Naive B cell (primary cell): ENCODE results near the gene CBX4. TPM values are rescaled to one million over a fixed set of nuclear protein-coding genes. Genes with fewer than 3 reads are reported as not detected.
A peak's percentile ranks its signal among the peaks of the same experiment; 100 is the strongest.

Experiments
- ATAC-seq, 2 donors: fragments of 150-1000 bp; cut with Tn5 transposase; 2 replicates each; pipeline ENCODE4 v1.10.0; 2021; ENCODE audit warnings: low read depth in 2 of 2, mild to moderate bottlenecking in 2 of 2, moderate library complexity in 2 of 2
- DNase-seq: peaks from one replicate; pipeline ENCODE4 v3.0.0; 2022
- H3K27ac Mint-ChIP-seq, 6 donors: one replicate each; pipeline ENCODE4 v1.8.0; 2020 to 2022; ENCODE audit warnings: mild to moderate bottlenecking in 6 of 6, mixed read lengths in 6 of 6, moderate library complexity in 5 of 6, inconsistent platforms in 2 of 6
- H3K27me3 Mint-ChIP-seq, 3 donors: one replicate each; pipeline ENCODE4 v1.8.0; 2021 to 2022; ENCODE audit warnings: mixed read lengths in 3 of 3, mild to moderate bottlenecking in 1 of 3
- H3K36me3 Mint-ChIP-seq, 2 donors: one replicate each; pipeline ENCODE4 v1.8.0; 2020 to 2022; ENCODE audit warnings: mixed read lengths in 2 of 2, inconsistent platforms in 1 of 2, mild to moderate bottlenecking in 1 of 2
- H3K4me1 Mint-ChIP-seq, 3 donors: one replicate each; pipeline ENCODE4 v1.8.0; 2020 to 2022; ENCODE audit warnings: mixed read lengths in 3 of 3, inconsistent platforms in 1 of 3, mild to moderate bottlenecking in 1 of 3, moderate library complexity in 1 of 3
- H3K4me3 Mint-ChIP-seq, 8 donors: one replicate each; pipeline ENCODE4 v1.8.0; 2020 to 2022; ENCODE audit warnings: mild to moderate bottlenecking in 8 of 8, mixed read lengths in 8 of 8, moderate library complexity in 8 of 8, inconsistent platforms in 2 of 8
- H3K9me3 Mint-ChIP-seq, 7 donors: one replicate each; pipeline ENCODE4 v1.8.0; 2020 to 2022; ENCODE audit warnings: mixed read lengths in 7 of 7, mild to moderate bottlenecking in 5 of 7, inconsistent platforms in 2 of 7, moderate library complexity in 1 of 7
- polyA plus RNA-seq, 6 donors: library from polyadenylated mRNA; unstranded; fragments of 300-500 nt; fragmentation: Illumina TruSeq; gene quantifications; one replicate each; pipeline ENCODE4 v1.2.3, GENCODE V29; 2021; ENCODE audit warnings: low read depth in 6 of 6

CBX4 gene
- polyA plus RNA-seq, 6 donors from 2014 or later, result 3.3 to 17.1 (median 9.6) TPM

GRCh38 chr17:79843474-79843815, 4.2 kb upstream of the CBX4 start:
- H3K9me3 Mint-ChIP-seq, result peaks cover 0 to 2% (median 0%) of the 10 kb centered on the region in 7 donors
- DNase-seq, result peak; percentile 18
- peak overlapping the region; percentile 87 to 97 (median 92) for H3K4me3 Mint-ChIP-seq
- ATAC-seq, result no peak
- H3K27me3 Mint-ChIP-seq, result peaks cover 31 to 55% (median 36%) of the 10 kb centered on the region in 3 donors
- H3K36me3 Mint-ChIP-seq, result no peaks in the 10 kb centered on the region
- peak overlapping the region in 4 of 6 donors; percentile 22 to 73 (median 42) for H3K27ac Mint-ChIP-seq
- H3K4me1 Mint-ChIP-seq, result peaks cover 12 to 53% (median 25%) of the 10 kb centered on the region in 3 donors

- peaks cover 25 to 49% (median 30%) of the 10 kb centered on the region in 3 donors for H3K27me3 Mint-ChIP-seq
- H3K36me3 Mint-ChIP-seq, result no peaks in the 10 kb centered on the region
- H3K27ac Mint-ChIP-seq, result peak overlapping the region in 3 of 6 donors; percentile 60 to 92 (median 66)
- peaks cover 18 to 59% (median 31%) of the 10 kb centered on the region in 3 donors for H3K4me1 Mint-ChIP-seq
- DNase-seq (peak; percentile 18), ATAC-seq (no peak)
- H3K4me3 Mint-ChIP-seq, result peak overlapping the region; percentile 48 to 97 (median 82)
- H3K9me3 Mint-ChIP-seq, result peaks cover 0 to 2% (median 0%) of the 10 kb centered on the region in 7 donors
Observed at GRCh38 chr17:79842656-79843473, 3.6 kb upstream of the CBX4 start.

GRCh38 chr17:79842136-79842655, 3.0 kb upstream of the CBX4 start:
- peak overlapping the region in 4 of 6 donors; percentile 74 to 95 (median 86) for H3K27ac Mint-ChIP-seq
- peaks cover 19 to 66% (median 35%) of the 10 kb centered on the region in 3 donors for H3K4me1 Mint-ChIP-seq
- H3K27me3 Mint-ChIP-seq, result peaks cover 23 to 45% (median 28%) of the 10 kb centered on the region in 3 donors
- no peak for ATAC-seq
- DNase-seq, result peak; percentile 17
- H3K9me3 Mint-ChIP-seq, result peaks cover 0 to 2% (median 0%) of the 10 kb centered on the region in 7 donors
- no peaks in the 10 kb centered on the region for H3K36me3 Mint-ChIP-seq
- peak overlapping the region; percentile 63 to 97 (median 83) for H3K4me3 Mint-ChIP-seq

- peaks cover 23 to 45% (median 28%) of the 10 kb centered on the region in 3 donors for H3K27me3 Mint-ChIP-seq
Observed at GRCh38 chr17:79841369-79842135, 2.3 kb upstream of the CBX4 start.

GRCh38 chr17:79840989-79841286, 1.7 kb upstream of the CBX4 start:
- no peaks in the 10 kb centered on the region for H3K36me3 Mint-ChIP-seq
- H3K27ac Mint-ChIP-seq, result peak overlapping the region in 5 of 6 donors; percentile 56 to 91 (median 75)
- DNase-seq (no peak), ATAC-seq (no peak)
- peaks cover 23 to 73% (median 44%) of the 10 kb centered on the region in 3 donors for H3K4me1 Mint-ChIP-seq
- peaks cover 20 to 39% (median 23%) of the 10 kb centered on the region in 3 donors for H3K27me3 Mint-ChIP-seq
- peak overlapping the region in 5 of 8 donors; percentile 69 to 97 (median 69) for H3K4me3 Mint-ChIP-seq
- H3K9me3 Mint-ChIP-seq, result peaks cover 0 to 2% (median 0%) of the 10 kb centered on the region in 7 donors

More at GRCh38 chr17:79841369-79842135, 2.3 kb upstream of the CBX4 start:
- Mint-ChIP-seq H3K4me3 (peak overlapping the region; percentile 62 to 97 (median 83)), H3K9me3 (peaks cover 0 to 2% (median 0%) of the 10 kb centered on the region in 7 donors), H3K36me3 (no peaks in the 10 kb centered on the region), H3K4me1 (peaks cover 23 to 72% (median 41%) of the 10 kb centered on the region in 3 donors), H3K27ac (peak overlapping the region in 3 of 6 donors; percentile 74 to 95 (median 79))
- DNase-seq (peak; percentile 19), ATAC-seq (no peak)

- peaks cover 0 to 2% (median 0%) of the 10 kb centered on the region in 7 donors for H3K9me3 Mint-ChIP-seq
- H3K27ac Mint-ChIP-seq, result peak overlapping the region in 3 of 6 donors; percentile 56 to 91 (median 75)
- peak overlapping the region; percentile 57 to 97 (median 69) for H3K4me3 Mint-ChIP-seq
- DNase-seq (peak; percentile 20), ATAC-seq (no peak)
- peaks cover 15 to 38% (median 19%) of the 10 kb centered on the region in 3 donors for H3K27me3 Mint-ChIP-seq
- peaks cover 23 to 72% (median 44%) of the 10 kb centered on the region in 3 donors for H3K4me1 Mint-ChIP-seq
- H3K36me3 Mint-ChIP-seq, result no peaks in the 10 kb centered on the region
Observed at GRCh38 chr17:79840269-79840988, 1.2 kb upstream of the CBX4 start.

- peaks cover 0 to 10% of the 10 kb centered on the region in 2 donors for H3K36me3 Mint-ChIP-seq
- ATAC-seq, result peak; percentile 24
- H3K27me3 Mint-ChIP-seq, result peaks cover 10 to 37% (median 19%) of the 10 kb centered on the region in 3 donors
- peak overlapping the region; percentile 91 to 100 (median 98) for H3K4me3 Mint-ChIP-seq
- H3K4me1 Mint-ChIP-seq, result peaks cover 28 to 76% (median 43%) of the 10 kb centered on the region in 3 donors
- peak overlapping the region; percentile 91 to 99 (median 97) for H3K27ac Mint-ChIP-seq
- peaks cover 0 to 2% (median 0%) of the 10 kb centered on the region in 7 donors for H3K9me3 Mint-ChIP-seq
- DNase-seq, result peak; percentile 61
Observed at GRCh38 chr17:79838522-79839274, 542 bp downstream of the CBX4 start.

- Mint-ChIP-seq H3K27me3 (peaks cover 5 to 31% (median 19%) of the 10 kb centered on the region in 3 donors), H3K4me3 (peak overlapping the region; percentile 91 to 100 (median 98)), H3K36me3 (peaks cover 0 to 10% of the 10 kb centered on the region in 2 donors), H3K9me3 (peaks cover 0 to 2% (median 0%) of the 10 kb centered on the region in 7 donors), H3K4me1 (peaks cover 29 to 75% (median 39%) of the 10 kb centered on the region in 3 donors), H3K27ac (peak overlapping the region; percentile 91 to 99 (median 97))
- ATAC-seq, result peak in 1 of 2 donors; percentile 9
- DNase-seq, result peak; percentile 58
Observed at GRCh38 chr17:79837888-79838521, 1.2 kb downstream of the CBX4 start.

- Mint-ChIP-seq H3K36me3 (peaks cover 0 to 10% of the 10 kb centered on the region in 2 donors), H3K4me1 (peaks cover 30 to 69% (median 31%) of the 10 kb centered on the region in 3 donors), H3K4me3 (peak overlapping the region; percentile 91 to 100 (median 98)), H3K27ac (peak overlapping the region; percentile 69 to 99 (median 94)), H3K9me3 (peaks cover 0 to 2% (median 0%) of the 10 kb centered on the region in 7 donors), H3K27me3 (peaks cover 0 to 24% (median 12%) of the 10 kb centered on the region in 3 donors)
- ATAC-seq (peak; percentile 29 to 35), DNase-seq (peak; percentile 72)
Observed at GRCh38 chr17:79836972-79837887, 2.0 kb downstream of the CBX4 start.

- Mint-ChIP-seq H3K36me3 (peaks cover 0 to 10% of the 10 kb centered on the region in 2 donors), H3K4me1 (peaks cover 27 to 62% (median 28%) of the 10 kb centered on the region in 3 donors), H3K27ac (peak overlapping the region in 4 of 6 donors; percentile 69 to 91 (median 88)), H3K4me3 (peak overlapping the region; percentile 91 to 100 (median 98)), H3K27me3 (peaks cover 0 to 17% (median 6%) of the 10 kb centered on the region in 3 donors), H3K9me3 (no peaks in the 10 kb centered on the region)
- DNase-seq, result no peak
- ATAC-seq, result no peak
Observed at GRCh38 chr17:79836510-79836971, 2.7 kb downstream of the CBX4 start.
